HepG2 (cell line): ENCODE data around the gene CBLC. TPM values are rescaled to one million over a fixed set of nuclear protein-coding genes. Genes with fewer than 3 reads are reported as not detected.
A peak's percentile ranks its signal among the peaks of the same experiment; 100 is the strongest.

ENCODE experiments used
- AGO2 ChIP-seq: fragments of 200-400 bp; formaldehyde crosslinking; optimal IDR thresholded peaks from 2 replicates; pipeline ENCODE3; 2017; ENCODE audit warnings: mild to moderate bottlenecking, low read depth, low read length, moderate library complexity
- CBFB ChIP-seq: sonication (generic); formaldehyde crosslinking; IDR thresholded peaks from 2 replicates; pipeline ENCODE4 v1.4.0; 2020; ENCODE audit warnings: missing genetic modification reagents
- HMGXB4 ChIP-seq, 2 experiments: sonication (generic) in 1 of 2; formaldehyde crosslinking in 1 of 2; IDR thresholded peaks; 2 replicates each; pipeline versions ENCODE4 v1.4.0 to v1.6.1; 2018 to 2020; ENCODE audit warnings: missing genetic modification reagents in 2 of 2, borderline replicate concordance in 1 of 2, low read depth in 1 of 2, mild to moderate bottlenecking in 1 of 2, missing biosample characterization in 1 of 2
- HNRNPH1 ChIP-seq: fragments of 200-400 bp; formaldehyde crosslinking; optimal IDR thresholded peaks from 2 replicates; pipeline ENCODE3; 2017; ENCODE audit warnings: mild to moderate bottlenecking, low read depth, low read length
- HNRNPL ChIP-seq: fragments of 200-400 bp; formaldehyde crosslinking; IDR thresholded peaks from 2 replicates; pipeline ENCODE4 v1.6.1; 2017; ENCODE audit warnings: mild to moderate bottlenecking, low read depth, low read length
- PBX2 ChIP-seq: IDR thresholded peaks from 2 replicates; pipeline ENCODE4 v1.6.1; 2016; ENCODE audit warnings: control low read depth
- RXRA ChIP-seq: sonication (generic); formaldehyde crosslinking; IDR thresholded peaks from 2 replicates; pipeline ENCODE4 v1.5.1; 2020; ENCODE audit warnings: missing genetic modification reagents
- SAP130 ChIP-seq: IDR thresholded peaks from 2 replicates; pipeline ENCODE4 v1.6.1; 2016; ENCODE audit warnings: low read depth
- TBX2 ChIP-seq: sonication (generic); formaldehyde crosslinking; IDR thresholded peaks from 2 replicates; pipeline ENCODE4 v1.5.0; 2020; ENCODE audit warnings: missing genetic modification reagents, mild to moderate bottlenecking, borderline replicate concordance
- ZBTB7A ChIP-seq: sonication (generic); formaldehyde crosslinking; IDR thresholded peaks from 2 replicates; pipeline ENCODE4 v1.8.0; 2022; ENCODE audit warnings: mild to moderate bottlenecking, missing genetic modification reagents
- ZNF205 ChIP-seq: IDR thresholded peaks from 2 replicates; pipeline ENCODE4 v1.6.1; 2018; ENCODE audit warnings: missing biosample characterization, missing genetic modification reagents
- ZNF629 ChIP-seq: sonication (generic); formaldehyde crosslinking; conservative IDR thresholded peaks from 2 replicates; pipeline ENCODE4 v1.5.0; 2020; ENCODE audit warnings: missing genetic modification reagents
- ZNF670 ChIP-seq: sonication (generic); formaldehyde crosslinking; IDR thresholded peaks from 2 replicates; pipeline ENCODE4 v1.8.0; 2022; ENCODE audit warnings: mild to moderate bottlenecking, missing genetic modification reagents, borderline replicate concordance
- ZNF770 ChIP-seq: sonication (generic); formaldehyde crosslinking; IDR thresholded peaks from 2 replicates; pipeline ENCODE4 v1.5.0; 2020; ENCODE audit warnings: mild to moderate bottlenecking, missing genetic modification reagents
- polyA plus RNA-seq, 8 experiments: library from polyadenylated mRNA; depleted of rRNA in 3 of 8; stranded (reverse) in 7 of 8; unstranded in 1 of 8; fragments of >200 nt; fragmentation: Illumina TruSeq in 4 of 8; extraction: Trizol in 4 of 8; gene quantifications; 2 replicates each; pipeline versions ENCODE4 v1.2.1 to v1.2.3, GENCODE V29; 2011 to 2016; ENCODE audit warnings: low read depth in 4 of 8, missing spikeins in 1 of 8, mixed read lengths in 1 of 8; ENCODE audit not compliant: insufficient read depth in 1 of 8
- total RNA-seq, 5 experiments: library from RNA; depleted of rRNA; stranded (reverse); fragments of >200 nt; fragmentation: Illumina TruSeq; extraction: Trizol; gene quantifications; 2 replicates each; pipeline ENCODE4 v1.2.3, GENCODE V29; 2016; ENCODE audit warnings: low read depth in 1 of 5
- TF ChIP-seq, protein P1 (sequence below): sonication (generic); formaldehyde crosslinking; IDR thresholded peaks from 2 replicates; pipeline ENCODE4 v1.8.1; 2023; ENCODE audit warnings: missing genetic modification reagents, mild to moderate bottlenecking, borderline replicate concordance
- TF ChIP-seq, protein P2 (sequence below): sonication (generic); formaldehyde crosslinking; IDR thresholded peaks from 2 replicates; pipeline ENCODE4 v1.4.0; 2020; ENCODE audit warnings: missing genetic modification reagents
- TF ChIP-seq, protein P3 (sequence below): sonication (generic); formaldehyde crosslinking; IDR thresholded peaks from 2 replicates; pipeline ENCODE4 v1.9.0; 2022; ENCODE audit warnings: low read depth, missing genetic modification reagents

CBLC gene
- total and polyA plus RNA-seq, 2 of the 13 experiments (the other 11 are each of a cell fraction or from before 2014, with no cell fraction given): 1.8 to 2.6 TPM

GRCh38 chr19:44752816-44753625, 24.7 kb upstream of the CBLC start (continued):
- TF ChIP-seq PBX2 (peak; percentile 55; the same call in 1 of the 2 replicates), AGO2 (peak; percentile 73), HMGXB4 (CRISPR knock-in tag; IDR thresholded peaks at IDR 0.05; ENCODE audit: borderline replicate concordance in 1 of 2, low read depth in 1 of 2) (0 out of 4 replicates have a peak, but pooled peaks of 1 of the 2 experiments have one; percentile 16), CBFB (peak; percentile 66; the same call in 1 of the 2 replicates), HNRNPH1 (no peak), ZNF205 (peak; percentile 8), TBX2 (CRISPR knock-in tag) (peak; percentile 64; the same call in 1 of the 2 replicates), SAP130 (peak; percentile 58; the same call in 1 of the 2 replicates), ZNF770 (CRISPR knock-in tag) (0 out of 2 replicates have a peak, but pooled peaks have one; percentile 17), ZNF670 (CRISPR knock-in tag) (0 out of 2 replicates have a peak, but pooled peaks have one; percentile 43), HNRNPL (0 out of 2 replicates have a peak, but pooled peaks have one; percentile 41), ZBTB7A (CRISPR knock-in tag) (no peak), ZNF629 (CRISPR knock-in tag) (peak; percentile 76), RXRA (CRISPR knock-in tag) (peak; percentile 74)
- TF ChIP-seq, protein P1, sequence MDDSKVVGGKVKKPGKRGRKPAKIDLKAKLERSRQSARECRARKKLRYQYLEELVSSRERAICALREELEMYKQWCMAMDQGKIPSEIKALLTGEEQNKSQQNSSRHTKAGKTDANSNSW (CRISPR knock-in tag): no peak
- TF ChIP-seq, protein P2, sequence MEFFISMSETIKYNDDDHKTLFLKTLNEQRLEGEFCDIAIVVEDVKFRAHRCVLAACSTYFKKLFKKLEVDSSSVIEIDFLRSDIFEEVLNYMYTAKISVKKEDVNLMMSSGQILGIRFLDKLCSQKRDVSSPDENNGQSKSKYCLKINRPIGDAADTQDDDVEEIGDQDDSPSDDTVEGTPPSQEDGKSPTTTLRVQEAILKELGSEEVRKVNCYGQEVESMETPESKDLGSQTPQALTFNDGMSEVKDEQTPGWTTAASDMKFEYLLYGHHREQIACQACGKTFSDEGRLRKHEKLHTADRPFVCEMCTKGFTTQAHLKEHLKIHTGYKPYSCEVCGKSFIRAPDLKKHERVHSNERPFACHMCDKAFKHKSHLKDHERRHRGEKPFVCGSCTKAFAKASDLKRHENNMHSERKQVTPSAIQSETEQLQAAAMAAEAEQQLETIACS: no peak
- TF ChIP-seq, protein P3, sequence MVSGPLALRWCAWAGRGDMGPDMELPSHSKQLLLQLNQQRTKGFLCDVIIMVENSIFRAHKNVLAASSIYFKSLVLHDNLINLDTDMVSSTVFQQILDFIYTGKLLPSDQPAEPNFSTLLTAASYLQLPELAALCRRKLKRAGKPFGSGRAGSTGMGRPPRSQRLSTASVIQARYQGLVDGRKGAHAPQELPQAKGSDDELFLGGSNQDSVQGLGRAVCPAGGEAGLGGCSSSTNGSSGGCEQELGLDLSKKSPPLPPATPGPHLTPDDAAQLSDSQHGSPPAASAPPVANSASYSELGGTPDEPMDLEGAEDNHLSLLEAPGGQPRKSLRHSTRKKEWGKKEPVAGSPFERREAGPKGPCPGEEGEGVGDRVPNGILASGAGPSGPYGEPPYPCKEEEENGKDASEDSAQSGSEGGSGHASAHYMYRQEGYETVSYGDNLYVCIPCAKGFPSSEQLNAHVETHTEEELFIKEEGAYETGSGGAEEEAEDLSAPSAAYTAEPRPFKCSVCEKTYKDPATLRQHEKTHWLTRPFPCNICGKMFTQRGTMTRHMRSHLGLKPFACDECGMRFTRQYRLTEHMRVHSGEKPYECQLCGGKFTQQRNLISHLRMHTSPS (CRISPR knock-in tag): no peak
